Pulmonary artery endothelial cell (primary cell): ENCODE measurements around the gene CSE1L. TPM values are rescaled to one million over a fixed set of nuclear protein-coding genes. Genes with fewer than 3 reads are reported as not detected.
A peak's percentile ranks its signal among the peaks of the same experiment; 100 is the strongest.
"Not testable (repeated sequence)": the region's sequence is repeated elsewhere in the genome, so short reads cannot be mapped to it uniquely, and the experiment has no call there.

Experiments used
- DNase-seq: peaks from one replicate; pipeline ENCODE4 v3.0.0-alpha.2; 2011; ENCODE audit warnings: low read depth, low spot score
- total RNA-seq: library from RNA; depleted of rRNA; stranded (reverse); fragments of >200 nt; gene quantifications from 2 replicates; pipeline ENCODE4 v1.2.3, GENCODE V29; 2014

Gene CSE1L
- total RNA-seq, 1 donor from 2014 or later = 114 TPM

- DNase-seq = no peak
These were observed 72.2 kb downstream of the CSE1L start for GRCh38 chr20:49118307-49118706.

GRCh38 chr20:49119988-49120387 lies 73.9 kb downstream of the CSE1L start:
- no peak for DNase-seq

- no peak for DNase-seq
These were observed 76.8 kb downstream of the CSE1L start for GRCh38 chr20:49122920-49123319.

- DNase-seq = no peak
These were observed 77.9 kb downstream of the CSE1L start for GRCh38 chr20:49123982-49124381.

GRCh38 chr20:49132995-49133478 lies 86.9 kb downstream of the CSE1L start:
- DNase-seq = peak; percentile 37

- no peak for DNase-seq
These were observed 87.5 kb downstream of the CSE1L start for GRCh38 chr20:49133571-49133970.

- DNase-seq = not testable (repeated sequence)
These were observed 88.7 kb downstream of the CSE1L start for GRCh38 chr20:49134797-49135196.

GRCh38 chr20:49136817-49137571 lies 90.9 kb downstream of the CSE1L start:
- DNase-seq = no peak

GRCh38 chr20:49138431-49138830 lies 92.3 kb downstream of the CSE1L start:
- DNase-seq = no peak

- DNase-seq = no peak
These were observed 94.3 kb downstream of the CSE1L start for GRCh38 chr20:49140411-49140810.

- DNase-seq = no peak
These were observed 94.7 kb downstream of the CSE1L start for GRCh38 chr20:49140834-49141233.

Other genes starting within 250 kb of the CSE1L start
- gene PREX1, start 218.3 kb upstream of the CSE1L start, total RNA-seq = 105 and 115 TPM in 2 replicates
- 68.3 and 70.8 TPM in 2 replicates for gene ARFGEF2, start 124.6 kb upstream of the CSE1L start, total RNA-seq
- 58.8 and 63.0 TPM in 2 replicates for gene STAU1, start 142.0 kb downstream of the CSE1L start, total RNA-seq
- 27.0 and 37.5 TPM in 2 replicates for gene DDX27, start 173.1 kb downstream of the CSE1L start, total RNA-seq
- gene ZNFX1, start 231.7 kb downstream of the CSE1L start, total RNA-seq = 36.1 and 45.3 TPM in 2 replicates